ENCODE results near the gene WDPCP.

The WDPCP gene

DNA sequence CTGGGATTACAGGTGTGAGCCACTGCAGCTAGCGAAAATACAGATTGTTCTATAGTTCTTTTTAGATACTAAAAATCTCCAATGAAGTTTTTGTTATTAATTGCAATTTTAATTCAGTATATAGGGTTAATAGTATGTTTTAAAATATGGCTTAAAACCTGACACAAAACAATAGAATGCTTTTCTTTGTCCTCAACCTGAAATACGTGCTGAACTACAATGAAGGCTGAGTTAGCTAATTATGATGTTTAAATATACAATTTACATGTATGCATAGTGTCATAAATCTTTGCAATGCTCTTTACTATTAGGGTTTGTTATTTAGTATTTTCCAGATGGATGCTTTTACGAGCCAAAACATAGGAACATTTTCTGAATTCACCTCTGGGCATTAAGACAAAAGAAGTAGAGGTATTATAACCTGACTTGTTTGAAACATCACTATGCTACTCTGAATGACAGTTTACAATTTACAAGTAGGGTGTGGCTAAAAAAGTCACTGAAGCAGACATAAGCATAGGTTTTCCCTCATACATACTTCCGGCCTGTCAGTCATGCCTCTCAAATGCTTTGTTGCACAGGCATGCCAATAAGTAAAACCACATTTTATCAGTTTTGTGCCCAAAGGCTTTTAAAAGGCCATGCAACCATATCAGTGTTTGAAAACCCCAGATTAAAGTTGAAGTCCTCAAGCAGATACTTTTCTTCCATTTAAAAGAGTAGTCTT, 369.3 kb downstream of the WDPCP start:
- no peak for DNase-seq (ENCODE audit: low read depth)
- H3K4me3 ChIP-seq (ENCODE audit: low read depth, low read length), result no peak overlapping the region
- TF ChIP-seq, protein P1, sequence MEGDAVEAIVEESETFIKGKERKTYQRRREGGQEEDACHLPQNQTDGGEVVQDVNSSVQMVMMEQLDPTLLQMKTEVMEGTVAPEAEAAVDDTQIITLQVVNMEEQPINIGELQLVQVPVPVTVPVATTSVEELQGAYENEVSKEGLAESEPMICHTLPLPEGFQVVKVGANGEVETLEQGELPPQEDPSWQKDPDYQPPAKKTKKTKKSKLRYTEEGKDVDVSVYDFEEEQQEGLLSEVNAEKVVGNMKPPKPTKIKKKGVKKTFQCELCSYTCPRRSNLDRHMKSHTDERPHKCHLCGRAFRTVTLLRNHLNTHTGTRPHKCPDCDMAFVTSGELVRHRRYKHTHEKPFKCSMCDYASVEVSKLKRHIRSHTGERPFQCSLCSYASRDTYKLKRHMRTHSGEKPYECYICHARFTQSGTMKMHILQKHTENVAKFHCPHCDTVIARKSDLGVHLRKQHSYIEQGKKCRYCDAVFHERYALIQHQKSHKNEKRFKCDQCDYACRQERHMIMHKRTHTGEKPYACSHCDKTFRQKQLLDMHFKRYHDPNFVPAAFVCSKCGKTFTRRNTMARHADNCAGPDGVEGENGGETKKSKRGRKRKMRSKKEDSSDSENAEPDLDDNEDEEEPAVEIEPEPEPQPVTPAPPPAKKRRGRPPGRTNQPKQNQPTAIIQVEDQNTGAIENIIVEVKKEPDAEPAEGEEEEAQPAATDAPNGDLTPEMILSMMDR (conservative IDR thresholded peaks at IDR 0.05; ENCODE audit: low read depth, low read length), result no peak

GRCh38 chr2:63195310-63195709, 393.0 kb downstream of the WDPCP start:
- H3K4me3 ChIP-seq (ENCODE audit: low read depth, low read length), result no peak overlapping the region
- TF ChIP-seq, protein P1 (conservative IDR thresholded peaks at IDR 0.05; ENCODE audit: low read depth, low read length), result no peak
- DNase-seq (ENCODE audit: low read depth), result no peak

DNA sequence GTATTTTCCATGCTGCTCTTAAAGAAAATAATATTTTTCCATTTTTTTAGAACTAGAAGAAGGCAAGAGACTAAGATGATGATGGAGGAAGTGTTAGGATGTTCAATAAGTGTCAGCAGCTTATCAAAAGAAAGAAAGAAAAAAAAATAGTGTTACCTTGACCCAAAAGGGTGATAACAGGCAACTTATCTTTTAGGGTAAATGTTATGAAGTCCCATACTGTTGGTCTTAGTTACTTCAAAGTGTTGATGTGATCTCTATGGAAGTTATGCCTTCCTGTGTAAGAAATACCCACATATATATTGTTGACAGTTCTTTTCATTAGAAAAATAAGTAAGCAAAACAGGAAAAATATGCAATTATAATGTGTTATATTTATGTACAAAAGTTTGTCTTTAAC, 394.1 kb downstream of the WDPCP start:
- TF ChIP-seq, protein P1 (conservative IDR thresholded peaks at IDR 0.05; ENCODE audit: low read depth, low read length), result no peak

GRCh38 chr2:63192889-63193774, 395.1 kb downstream of the WDPCP start:
- TF ChIP-seq, protein P1 (conservative IDR thresholded peaks at IDR 0.05; ENCODE audit: low read depth, low read length), result no peak
- no peak overlapping the region for H3K4me3 ChIP-seq (ENCODE audit: low read depth, low read length)
- peak; percentile 4 for DNase-seq (ENCODE audit: low read depth)

More for the DNA sequence above, 394.1 kb downstream of the WDPCP start:
- no peak for DNase-seq (ENCODE audit: low read depth)
- H3K4me3 ChIP-seq (ENCODE audit: low read depth, low read length), result no peak overlapping the region

- no peak overlapping the region for H3K4me3 ChIP-seq (ENCODE audit: low read depth, low read length)
- peak; percentile 1 for DNase-seq (ENCODE audit: low read depth)
- TF ChIP-seq, protein P1 (conservative IDR thresholded peaks at IDR 0.05; ENCODE audit: low read depth, low read length), result no peak
Measured at GRCh38 chr2:63192169-63192888, 395.9 kb downstream of the WDPCP start.

GRCh38 chr2:63189026-63189425, 399.3 kb downstream of the WDPCP start:
- TF ChIP-seq, protein P1 (conservative IDR thresholded peaks at IDR 0.05; ENCODE audit: low read depth, low read length), result peak; percentile 98
- H3K4me3 ChIP-seq (ENCODE audit: low read depth, low read length), result no peak overlapping the region
- DNase-seq (ENCODE audit: low read depth), result peak; percentile 72

All from choroid plexus epithelial cell (primary cell).